HCT116 (cell line): ENCODE results near the gene PCDHGB2.

Experiments used
- CTCF ChIP-seq, 3 experiments: fragments of 200-600 bp in 1 of 3; sonication (generic) in 1 of 3; IDR thresholded peaks in 2 of 3; conservative IDR thresholded peaks in 1 of 3; 2 replicates each; pipeline ENCODE4 v1.5.1; 2012 to 2017; ENCODE audit warnings: low read depth in 2 of 3, low read length in 2 of 3, antibody characterized with exemption in 1 of 3, borderline replicate concordance in 1 of 3, control low read depth in 1 of 3, mild to moderate bottlenecking in 1 of 3, mixed read lengths in 1 of 3, mixed run types in 1 of 3, moderate library complexity in 1 of 3; ENCODE audit not compliant: insufficient read depth in 1 of 3
- EZH2 ChIP-seq: fragments of 200-600 bp; sonication (generic); IDR thresholded peaks from 2 replicates; pipeline ENCODE4 v1.6.1; 2017; ENCODE audit warnings: antibody characterized with exemption, mixed run types
- POLR2A ChIP-seq: IDR thresholded peaks from 2 replicates; pipeline ENCODE4 v1.7.0; 2011; ENCODE audit warnings: borderline replicate concordance; ENCODE audit not compliant: insufficient read depth, insufficient read length; ENCODE audit errors: extremely low read depth
- POLR2AphosphoS5 ChIP-seq: IDR thresholded peaks from 2 replicates; pipeline ENCODE4 v1.6.1; 2011; ENCODE audit warnings: mild to moderate bottlenecking, low read depth, low read length, moderate library complexity
- REST ChIP-seq: IDR thresholded peaks from 2 replicates; pipeline ENCODE4 v1.6.1; 2012; ENCODE audit warnings: low read depth
- ZFX ChIP-seq: fragments of 450-650 bp; IDR thresholded peaks from 2 replicates; pipeline ENCODE4 v1.6.1; 2017

- TF ChIP-seq POLR2AphosphoS5 (no peak), EZH2 (no peak), REST (no peak), CTCF (IDR thresholded peaks at IDR 0.05 in 2 of 3, conservative IDR thresholded peaks at IDR 0.05 in 1 of 3; ENCODE audit: borderline replicate concordance in 1 of 3, insufficient read depth in 1 of 3, low read depth in 2 of 3, low read length in 2 of 3) (no peak), ZFX (no peak), POLR2A (no peak)
These were observed 2.8 kb upstream of the PCDHGB2 start for GRCh38 chr5:141356950-141357349.
